Stimulated activated memory B cell treated with anti-CD40 and anti-IgM and Interleukin-4, amounts not matched to agents 10 μg/mL and 1 μg/mL and 100 μg/mL, for 72 hours (primary cell): Measurements from ENCODE around the gene CEBPZ.
"Not testable (repeated sequence)": the region's sequence is repeated elsewhere in the genome, so short reads cannot be mapped to it uniquely, and the experiment has no call there.

ENCODE experiments used
- ATAC-seq: fragments of 150-1000 bp; cut with Tn5 transposase; 2 replicates; pipeline ENCODE4 v1.10.0; 2021
- H3K27ac Mint-ChIP-seq: one replicate; pipeline ENCODE4 v1.8.0; 2022; ENCODE audit warnings: mild to moderate bottlenecking, mixed read lengths
- H3K27me3 Mint-ChIP-seq: one replicate; pipeline ENCODE4 v1.8.0; 2022; ENCODE audit warnings: mixed read lengths
- H3K36me3 Mint-ChIP-seq: one replicate; pipeline ENCODE4 v1.8.0; 2022; ENCODE audit warnings: mixed read lengths
- H3K4me1 Mint-ChIP-seq: one replicate; pipeline ENCODE4 v1.8.0; 2022; ENCODE audit warnings: mixed read lengths
- H3K4me3 Mint-ChIP-seq: one replicate; pipeline ENCODE4 v1.8.0; 2022; ENCODE audit warnings: mild to moderate bottlenecking, moderate library complexity, mixed read lengths
- H3K9me3 Mint-ChIP-seq: one replicate; pipeline ENCODE4 v1.8.0; 2022; ENCODE audit warnings: mixed read lengths

Gene CEBPZ

GRCh38 chr2:37232131-37232933 lies 936 bp upstream of the CEBPZ start:
- Mint-ChIP-seq H3K4me3 (no peak overlapping the region), H3K9me3 (no peaks in the 10 kb centered on the region), H3K4me1 (peaks cover 28% of the 10 kb centered on the region), H3K36me3 (peaks cover 25% of the 10 kb centered on the region), H3K27ac (no peak overlapping the region), H3K27me3 (no peaks in the 10 kb centered on the region)
- ATAC-seq, result no peak

GRCh38 chr2:37230581-37230980 lies 815 bp downstream of the CEBPZ start:
- H3K4me1 Mint-ChIP-seq, result peaks cover 29% of the 10 kb centered on the region
- H3K4me3 Mint-ChIP-seq, result no peak overlapping the region
- no peak for ATAC-seq
- no peaks in the 10 kb centered on the region for H3K9me3 Mint-ChIP-seq
- no peak overlapping the region for H3K27ac Mint-ChIP-seq
- H3K36me3 Mint-ChIP-seq, result peaks cover 20% of the 10 kb centered on the region
- no peaks in the 10 kb centered on the region for H3K27me3 Mint-ChIP-seq

GRCh38 chr2:37228788-37229187 lies 2.6 kb downstream of the CEBPZ start:
- peaks cover 20% of the 10 kb centered on the region for H3K36me3 Mint-ChIP-seq
- no peaks in the 10 kb centered on the region for H3K9me3 Mint-ChIP-seq
- H3K4me1 Mint-ChIP-seq, result peaks cover 29% of the 10 kb centered on the region
- no peak overlapping the region for H3K27ac Mint-ChIP-seq
- no peak for ATAC-seq
- H3K27me3 Mint-ChIP-seq, result no peaks in the 10 kb centered on the region
- H3K4me3 Mint-ChIP-seq, result no peak overlapping the region

GRCh38 chr2:37226863-37227262 lies 4.5 kb downstream of the CEBPZ start:
- H3K27ac Mint-ChIP-seq, result no peak overlapping the region
- no peaks in the 10 kb centered on the region for H3K27me3 Mint-ChIP-seq
- H3K36me3 Mint-ChIP-seq, result peaks cover 38% of the 10 kb centered on the region

GRCh38 chr2:37225129-37225528 lies 6.3 kb downstream of the CEBPZ start:
- ATAC-seq, H3K9me3 Mint-ChIP-seq, H3K27ac Mint-ChIP-seq, H3K4me3 Mint-ChIP-seq, H3K27me3 Mint-ChIP-seq: not testable (repeated sequence)
- Mint-ChIP-seq H3K36me3 (peaks cover 53% of the 10 kb centered on the region), H3K4me1 (peaks cover 41% of the 10 kb centered on the region)

More at GRCh38 chr2:37226863-37227262, 4.5 kb downstream of the CEBPZ start:
- H3K4me3 Mint-ChIP-seq, result no peak overlapping the region
- H3K4me1 Mint-ChIP-seq, result peaks cover 41% of the 10 kb centered on the region
- H3K9me3 Mint-ChIP-seq, result no peaks in the 10 kb centered on the region
- ATAC-seq, result no peak

- H3K27me3 Mint-ChIP-seq, result no peaks in the 10 kb centered on the region
- peaks cover 36% of the 10 kb centered on the region for H3K4me1 Mint-ChIP-seq
- no peak for ATAC-seq
- H3K4me3 Mint-ChIP-seq, result no peak overlapping the region
- no peaks in the 10 kb centered on the region for H3K9me3 Mint-ChIP-seq
- H3K27ac Mint-ChIP-seq, result no peak overlapping the region
- peaks cover 53% of the 10 kb centered on the region for H3K36me3 Mint-ChIP-seq
Observed at GRCh38 chr2:37224063-37224462, 7.3 kb downstream of the CEBPZ start.

- Mint-ChIP-seq H3K27me3 (no peaks in the 10 kb centered on the region), H3K4me1 (peaks cover 33% of the 10 kb centered on the region), H3K36me3 (peaks cover 53% of the 10 kb centered on the region), H3K9me3 (no peaks in the 10 kb centered on the region), H3K4me3 (no peak overlapping the region), H3K27ac (no peak overlapping the region)
- no peak for ATAC-seq
Observed at GRCh38 chr2:37223131-37223530, 8.3 kb downstream of the CEBPZ start.

- Mint-ChIP-seq H3K27me3 (no peaks in the 10 kb centered on the region), H3K4me1 (peaks cover 21% of the 10 kb centered on the region), H3K4me3 (no peak overlapping the region), H3K9me3 (no peaks in the 10 kb centered on the region), H3K36me3 (peaks cover 49% of the 10 kb centered on the region), H3K27ac (no peak overlapping the region)
- no peak for ATAC-seq
Observed at GRCh38 chr2:37219046-37219445, 12.3 kb downstream of the CEBPZ start.

GRCh38 chr2:37215250-37215649 lies 16.1 kb downstream of the CEBPZ start:
- Mint-ChIP-seq H3K27me3 (no peaks in the 10 kb centered on the region), H3K36me3 (peaks cover 41% of the 10 kb centered on the region), H3K9me3 (no peaks in the 10 kb centered on the region), H3K27ac (peak overlapping the region; percentile 70), H3K4me3 (no peak overlapping the region), H3K4me1 (peaks cover 7% of the 10 kb centered on the region)
- ATAC-seq, result no peak

- peak overlapping the region; percentile 10 for H3K27ac Mint-ChIP-seq
- peaks cover 74% of the 10 kb centered on the region for H3K36me3 Mint-ChIP-seq
- no peak overlapping the region for H3K4me3 Mint-ChIP-seq
- ATAC-seq, result no peak
- no peaks in the 10 kb centered on the region for H3K27me3 Mint-ChIP-seq
- H3K4me1 Mint-ChIP-seq, result peaks cover 16% of the 10 kb centered on the region
- peaks cover 23% of the 10 kb centered on the region for H3K9me3 Mint-ChIP-seq
Observed at GRCh38 chr2:37211939-37212338, 19.5 kb downstream of the CEBPZ start.

GRCh38 chr2:37211212-37211611 lies 20.2 kb downstream of the CEBPZ start:
- Mint-ChIP-seq H3K4me1 (peaks cover 16% of the 10 kb centered on the region), H3K27me3 (no peaks in the 10 kb centered on the region), H3K9me3 (peaks cover 25% of the 10 kb centered on the region), H3K27ac (peak overlapping the region; percentile 10), H3K4me3 (no peak overlapping the region), H3K36me3 (peaks cover 75% of the 10 kb centered on the region)
- no peak for ATAC-seq

GRCh38 chr2:37206760-37207159 lies 24.6 kb downstream of the CEBPZ start:
- Mint-ChIP-seq H3K9me3 (peaks cover 25% of the 10 kb centered on the region), H3K36me3 (peaks cover 90% of the 10 kb centered on the region)
- H3K27ac Mint-ChIP-seq, ATAC-seq, H3K4me1 Mint-ChIP-seq, H3K4me3 Mint-ChIP-seq, H3K27me3 Mint-ChIP-seq: not testable (repeated sequence)

GRCh38 chr2:37205689-37206341 lies 25.6 kb downstream of the CEBPZ start:
- H3K27me3 Mint-ChIP-seq, result no peaks in the 10 kb centered on the region
- no peak for ATAC-seq
- H3K9me3 Mint-ChIP-seq, result peaks cover 25% of the 10 kb centered on the region
- peaks cover 83% of the 10 kb centered on the region for H3K36me3 Mint-ChIP-seq
- no peak overlapping the region for H3K27ac Mint-ChIP-seq
- no peak overlapping the region for H3K4me3 Mint-ChIP-seq
- H3K4me1 Mint-ChIP-seq, result peaks cover 10% of the 10 kb centered on the region

GRCh38 chr2:37205071-37205661 lies 26.2 kb downstream of the CEBPZ start:
- not testable (repeated sequence) for H3K4me3 Mint-ChIP-seq, H3K27ac Mint-ChIP-seq, H3K27me3 Mint-ChIP-seq, H3K4me1 Mint-ChIP-seq, ATAC-seq
- Mint-ChIP-seq H3K36me3 (peaks cover 76% of the 10 kb centered on the region), H3K9me3 (peaks cover 25% of the 10 kb centered on the region)

GRCh38 chr2:37203708-37204107 lies 27.7 kb downstream of the CEBPZ start:
- Mint-ChIP-seq H3K36me3 (peaks cover 62% of the 10 kb centered on the region), H3K4me3 (no peak overlapping the region), H3K27ac (no peak overlapping the region), H3K27me3 (no peaks in the 10 kb centered on the region), H3K4me1 (peaks cover 19% of the 10 kb centered on the region), H3K9me3 (peaks cover 13% of the 10 kb centered on the region)
- no peak for ATAC-seq

GRCh38 chr2:37201766-37202165 lies 29.6 kb downstream of the CEBPZ start:
- Mint-ChIP-seq H3K27me3 (no peaks in the 10 kb centered on the region), H3K4me1 (peaks cover 22% of the 10 kb centered on the region), H3K27ac (no peak overlapping the region), H3K36me3 (peaks cover 42% of the 10 kb centered on the region), H3K4me3 (no peak overlapping the region), H3K9me3 (peaks cover 1% of the 10 kb centered on the region)
- no peak for ATAC-seq
